ENCODE data around the gene HOXA2. TPM values are rescaled to one million over a fixed set of nuclear protein-coding genes. Genes with fewer than 3 reads are reported as not detected.

HOXA2 gene
- total and polyA plus RNA-seq, 2 of the 13 experiments (the other 11 are each of a cell fraction or from before 2014, with no cell fraction given), result 0.22 to 0.29 TPM

GRCh38 chr7:27130540-27131389 is 28.3 kb upstream of the HOXA2 start, which contains the start of gene HOXA4 (continued):
- no peak for TF ChIP-seq ZBED4 (CRISPR knock-in tag; IDR thresholded peaks at IDR 0.05; ENCODE audit: borderline replicate concordance)
- TF ChIP-seq ZNF7 (CRISPR knock-in tag; IDR thresholded peaks at IDR 0.05), result no peak
- peak; percentile 84 for TF ChIP-seq REPIN1 (CRISPR knock-in tag; IDR thresholded peaks at IDR 0.05; ENCODE audit: borderline replicate concordance, low read depth)
- peak; percentile 86 for TF ChIP-seq RBFOX2 (IDR thresholded peaks at IDR 0.05; ENCODE audit: low read depth, low read length)
- no peak for TF ChIP-seq STAG1 (CRISPR knock-in tag; IDR thresholded peaks at IDR 0.05)
- TF ChIP-seq NRL (CRISPR knock-in tag; IDR thresholded peaks at IDR 0.05; ENCODE audit: borderline replicate concordance), result peak; percentile 86; the same call in 1 of the 2 replicates
- TF ChIP-seq, protein P1, sequence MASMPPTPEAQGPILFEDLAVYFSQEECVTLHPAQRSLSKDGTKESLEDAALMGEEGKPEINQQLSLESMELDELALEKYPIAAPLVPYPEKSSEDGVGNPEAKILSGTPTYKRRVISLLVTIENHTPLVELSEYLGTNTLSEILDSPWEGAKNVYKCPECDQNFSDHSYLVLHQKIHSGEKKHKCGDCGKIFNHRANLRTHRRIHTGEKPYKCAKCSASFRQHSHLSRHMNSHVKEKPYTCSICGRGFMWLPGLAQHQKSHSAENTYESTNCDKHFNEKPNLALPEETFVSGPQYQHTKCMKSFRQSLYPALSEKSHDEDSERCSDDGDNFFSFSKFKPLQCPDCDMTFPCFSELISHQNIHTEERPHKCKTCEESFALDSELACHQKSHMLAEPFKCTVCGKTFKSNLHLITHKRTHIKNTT (CRISPR knock-in tag; IDR thresholded peaks at IDR 0.05), result no peak
- TF ChIP-seq, protein P2, sequence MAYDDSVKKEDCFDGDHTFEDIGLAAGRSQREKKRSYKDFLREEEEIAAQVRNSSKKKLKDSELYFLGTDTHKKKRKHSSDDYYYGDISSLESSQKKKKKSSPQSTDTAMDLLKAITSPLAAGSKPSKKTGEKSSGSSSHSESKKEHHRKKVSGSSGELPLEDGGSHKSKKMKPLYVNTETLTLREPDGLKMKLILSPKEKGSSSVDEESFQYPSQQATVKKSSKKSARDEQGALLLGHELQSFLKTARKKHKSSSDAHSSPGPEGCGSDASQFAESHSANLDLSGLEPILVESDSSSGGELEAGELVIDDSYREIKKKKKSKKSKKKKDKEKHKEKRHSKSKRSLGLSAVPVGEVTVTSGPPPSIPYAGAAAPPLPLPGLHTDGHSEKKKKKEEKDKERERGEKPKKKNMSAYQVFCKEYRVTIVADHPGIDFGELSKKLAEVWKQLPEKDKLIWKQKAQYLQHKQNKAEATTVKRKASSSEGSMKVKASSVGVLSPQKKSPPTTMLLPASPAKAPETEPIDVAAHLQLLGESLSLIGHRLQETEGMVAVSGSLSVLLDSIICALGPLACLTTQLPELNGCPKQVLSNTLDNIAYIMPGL (CRISPR knock-in tag; IDR thresholded peaks at IDR 0.05; ENCODE audit: borderline replicate concordance in 1 of 2, low read depth in 1 of 2), result peak in 1 of 2 experiments; percentile 43; a peak in 1 of 4 replicates
- no peak for TF ChIP-seq ZNF792 (CRISPR knock-in tag; IDR thresholded peaks at IDR 0.05)
- TF ChIP-seq ZNF18 (CRISPR knock-in tag; IDR thresholded peaks at IDR 0.05; ENCODE audit: insufficient replicate concordance), result no peak
- TF ChIP-seq SKIL (CRISPR knock-in tag; IDR thresholded peaks at IDR 0.05; ENCODE audit: borderline replicate concordance), result peak; percentile 72
- TF ChIP-seq, protein P3, sequence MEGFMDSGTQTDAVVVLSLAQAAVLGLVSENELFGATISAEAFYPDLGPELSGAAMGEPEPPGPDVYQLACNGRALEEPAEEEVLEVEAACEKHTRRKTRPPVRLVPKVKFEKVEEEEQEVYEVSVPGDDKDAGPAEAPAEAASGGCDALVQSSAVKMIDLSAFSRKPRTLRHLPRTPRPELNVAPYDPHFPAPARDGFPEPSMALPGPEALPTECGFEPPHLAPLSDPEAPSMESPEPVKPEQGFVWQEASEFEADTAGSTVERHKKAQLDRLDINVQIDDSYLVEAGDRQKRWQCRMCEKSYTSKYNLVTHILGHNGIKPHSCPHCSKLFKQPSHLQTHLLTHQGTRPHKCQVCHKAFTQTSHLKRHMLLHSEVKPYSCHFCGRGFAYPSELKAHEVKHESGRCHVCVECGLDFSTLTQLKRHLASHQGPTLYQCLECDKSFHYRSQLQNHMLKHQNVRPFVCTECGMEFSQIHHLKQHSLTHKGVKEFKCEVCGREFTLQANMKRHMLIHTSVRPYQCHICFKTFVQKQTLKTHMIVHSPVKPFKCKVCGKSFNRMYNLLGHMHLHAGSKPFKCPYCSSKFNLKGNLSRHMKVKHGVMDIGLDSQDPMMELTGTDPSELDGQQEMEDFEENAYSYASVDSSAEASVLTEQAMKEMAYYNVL (CRISPR knock-in tag; IDR thresholded peaks at IDR 0.05; ENCODE audit: borderline replicate concordance), result peak; percentile 42; the same call in 1 of the 2 replicates
- peak; percentile 73; the same call in 1 of the 2 replicates for TF ChIP-seq ZBTB7B (CRISPR knock-in tag; IDR thresholded peaks at IDR 0.05)

Measured in HepG2 (cell line).